A673 (cell line): ENCODE data around the gene SLC6A6. TPM values are rescaled to one million over a fixed set of nuclear protein-coding genes. Genes with fewer than 3 reads are reported as not detected.

ENCODE experiments used
- BruUV-seq: library from RNA; stranded (reverse); fragments of 400-500 nt; replicated peaks from 2 replicates; lab custom pipeline; 2021; lab: Mats Ljungman, UMichigan
- CTCF ChIA-PET: fragments of 300-600 bp; sonication (Branson Sonifier 250); formaldehyde crosslinking; loops from one replicate; lab custom pipeline; 2022; ENCODE audit warnings: antibody characterized with exemption; lab: Charles Lee
- POLR2A ChIA-PET: fragments of 300-600 bp; sonication (Branson Sonifier 250); formaldehyde crosslinking; loops from one replicate; lab custom pipeline; 2022; ENCODE audit warnings: antibody characterized with exemption; ENCODE audit not compliant: low non-redundant PET; lab: Charles Lee
- DNase-seq: peaks from one replicate; pipeline ENCODE4 v3.0.0-alpha.2; 2015; ENCODE audit warnings: low spot score
- H3K27ac ChIP-seq: fragments of 200-600 bp; sonication (generic); 2 replicates; pipeline ENCODE4 v1.5.1; 2016; ENCODE audit warnings: mixed run types, low read depth, mild to moderate bottlenecking, mixed read lengths, antibody characterized with exemption, low read length; ENCODE audit not compliant: poor library complexity, severe bottlenecking
- H3K27me3 ChIP-seq: fragments of 200-600 bp; sonication (generic); replicated peaks from 2 replicates; pipeline ENCODE4 v1.6.1; 2017; ENCODE audit warnings: mixed run types, low read depth, mild to moderate bottlenecking, mixed read lengths, antibody characterized with exemption, low read length; ENCODE audit not compliant: insufficient read depth, poor library complexity
- H3K36me3 ChIP-seq: fragments of 200-600 bp; sonication (generic); 2 replicates; pipeline ENCODE4 v1.6.1; 2016; ENCODE audit warnings: mixed run types, mild to moderate bottlenecking, mixed read lengths, antibody characterized with exemption, low read length; ENCODE audit not compliant: insufficient read depth, poor library complexity, severe bottlenecking
- H3K4me1 ChIP-seq: fragments of 200-600 bp; sonication (generic); 2 replicates; pipeline ENCODE4 v1.6.1; 2017; ENCODE audit warnings: mixed run types, mild to moderate bottlenecking, mixed read lengths, antibody characterized with exemption, low read length; ENCODE audit not compliant: insufficient read depth, poor library complexity, severe bottlenecking
- H3K4me3 ChIP-seq: fragments of 200-600 bp; sonication (generic); 2 replicates; pipeline ENCODE4 v1.5.1; 2016; ENCODE audit warnings: low read depth, mixed run types, mild to moderate bottlenecking, mixed read lengths, low read length; ENCODE audit not compliant: poor library complexity, severe bottlenecking
- H3K9me3 ChIP-seq: fragments of 200-600 bp; sonication (generic); 2 replicates; pipeline ENCODE4 v1.6.1; 2016; ENCODE audit warnings: mixed run types, low read depth, mild to moderate bottlenecking, mixed read lengths, antibody characterized with exemption, low read length; ENCODE audit not compliant: poor library complexity, severe bottlenecking
- CTCF ChIP-seq: fragments of 300-800, 200-600 bp; sonication (generic); conservative IDR thresholded peaks from 2 replicates; pipeline ENCODE4 v1.5.1; 2017; ENCODE audit warnings: low read depth, mild to moderate bottlenecking, antibody characterized with exemption, low read length, moderate library complexity, mixed read lengths
- EZH2 ChIP-seq: fragments of 200-600 bp; sonication (generic); IDR thresholded peaks from 2 replicates; pipeline ENCODE4 v1.6.1; 2017; ENCODE audit warnings: borderline replicate concordance, low read depth, mild to moderate bottlenecking, mixed read lengths, antibody characterized with exemption, low read length; ENCODE audit not compliant: poor library complexity, severe bottlenecking
- intact Hi-C: fragments of 100-400 bp; cut with micrococcal nuclease; formaldehyde crosslinking; loops from one replicate; pipeline ENCODE4 v1.10.0; 2022; ENCODE audit not compliant: unreplicated experiment
- total RNA-seq: library from RNA; stranded (reverse); gene quantifications from 2 replicates; pipeline ENCODE4 v1.2.3, GENCODE V29; 2021

SLC6A6 gene
- total RNA-seq, 1 experiment from 2014 or later = 55.1 TPM

GRCh38 chr3:14470461-14470860 lies 68.1 kb downstream of the SLC6A6 start:
- H3K9me3 ChIP-seq = no peaks in the 10 kb centered on the region
- TF ChIP-seq EZH2 = no peak
- TF ChIP-seq CTCF = no peak
- H3K4me3 ChIP-seq = no peak overlapping the region
- ChIA-PET CTCF (interaction anchor here (1.1 kb wide), 1 partner anchor 135 kb away, joined by 3 read pairs; no protein-coding TSS in a partner anchor), POLR2A (no interaction called here)
- BruUV-seq = no TSS peak
- no peaks in the 10 kb centered on the region for H3K4me1 ChIP-seq
- no peaks in the 10 kb centered on the region for H3K27me3 ChIP-seq
- peaks cover 15% of the 10 kb centered on the region for H3K36me3 ChIP-seq
- intact Hi-C loops = no loop called here
- DNase-seq = no peak
- H3K27ac ChIP-seq = no peak overlapping the region

- Histone ChIP-seq H3K9me3 (no peaks in the 10 kb centered on the region), H3K36me3 (peaks cover 15% of the 10 kb centered on the region), H3K27ac (no peak overlapping the region), H3K4me3 (no peak overlapping the region), H3K27me3 (no peaks in the 10 kb centered on the region), H3K4me1 (no peaks in the 10 kb centered on the region)
- intact Hi-C loops = no loop called here
- BruUV-seq = TSS peak; percentile 12
- DNase-seq = no peak
- CTCF ChIA-PET = interaction anchor here (1.1 kb wide), 1 partner anchor 134 kb away, joined by 3 read pairs; no protein-coding TSS in a partner anchor
- POLR2A ChIA-PET = no interaction called here
- TF ChIP-seq CTCF = no peak
- no peak for TF ChIP-seq EZH2
Measured at GRCh38 chr3:14471016-14471415, 68.6 kb downstream of the SLC6A6 start.

GRCh38 chr3:14471690-14472089 lies 69.3 kb downstream of the SLC6A6 start:
- no peaks in the 10 kb centered on the region for H3K9me3 ChIP-seq
- no peaks in the 10 kb centered on the region for H3K4me1 ChIP-seq
- BruUV-seq = no TSS peak
- no peak overlapping the region for H3K4me3 ChIP-seq
- DNase-seq = no peak
- ChIA-PET CTCF (interaction anchor here (1.1 kb wide), 1 partner anchor 134 kb away, joined by 3 read pairs; no protein-coding TSS in a partner anchor), POLR2A (no interaction called here)
- intact Hi-C loops = no loop called here
- no peaks in the 10 kb centered on the region for H3K27me3 ChIP-seq
- peaks cover 15% of the 10 kb centered on the region for H3K36me3 ChIP-seq
- H3K27ac ChIP-seq = no peak overlapping the region
- TF ChIP-seq CTCF (no peak), EZH2 (no peak)
